ENCODE measurements around the gene GPR176. TPM values are rescaled to one million over a fixed set of nuclear protein-coding genes. Genes with fewer than 3 reads are reported as not detected.

Gene GPR176
- polyA plus RNA-seq, 1 of the 3 experiments (the other 2 are of a cell fraction), result 21.9 TPM

DNA sequence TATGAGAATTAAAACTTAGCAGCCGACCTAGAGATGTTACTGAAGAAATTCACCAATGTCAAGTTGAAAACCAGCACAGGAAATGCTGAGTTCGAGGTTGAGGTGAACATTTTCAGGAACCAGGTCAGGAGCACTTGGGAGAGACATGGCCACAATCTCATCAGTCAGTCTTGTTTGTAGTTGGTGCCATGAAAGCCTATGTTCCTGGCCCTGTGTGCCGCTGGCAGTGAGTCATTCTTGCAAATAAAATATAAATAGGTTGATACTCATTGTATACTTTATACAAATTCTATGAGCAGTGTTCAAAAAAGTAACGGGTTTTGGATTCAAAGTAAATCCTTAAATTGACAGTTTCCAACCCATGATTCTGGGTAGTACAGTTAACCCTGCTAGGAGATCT, 135.9 kb downstream of the GPR176 start:
- Histone ChIP-seq H3K36me3 (replicated peaks in 1 of 2; ENCODE audit: control insufficient read depth in 1 of 2, insufficient read depth in 2 of 2, low read length in 1 of 2) (no peaks in the 10 kb centered on the region), H3K4me1 (ENCODE audit: control insufficient read depth in 1 of 2, insufficient read depth in 2 of 2, low read depth in 1 of 2, low read length in 1 of 2) (peaks cover 16 to 20% of the 10 kb centered on the region in 2 experiments; a peak in 3 of 4 replicates), H4K20me1 (ENCODE audit: insufficient read depth) (no peaks in the 10 kb centered on the region), H3K27ac (ENCODE audit: low read depth in 2 of 2, low read length in 1 of 2) (peak overlapping the region in 1 of 2 experiments; percentile 87; a peak in 2 of 4 replicates), H3K79me2 (ENCODE audit: insufficient read depth) (peaks cover 25% of the 10 kb centered on the region), H3K9ac (peak overlapping the region; percentile 79), H2AFZ (ENCODE audit: low read depth) (no peak overlapping the region), H3K27me3 (ENCODE audit: insufficient read depth) (no peaks in the 10 kb centered on the region), H3F3A (replicated peaks; ENCODE audit: insufficient read depth) (peaks cover 36% of the 10 kb centered on the region), H3K9me2 (no peaks in the 10 kb centered on the region), H3K4me2 (peak overlapping the region; percentile 91), H3K4me3 (ENCODE audit: low read depth in 2 of 2, low read length in 1 of 2) (peak overlapping the region; percentile 67 to 87; a peak in 3 of 4 replicates), H3K9me3 (no peaks in the 10 kb centered on the region)
- CTCF ChIA-PET, result interaction anchor here (1.0 to 2.6 kb wide), 3 partner anchors 22 to 490 kb away, joined by 5 to 8 read pairs (median 7); no protein-coding TSS in a partner anchor
- no peak for DNase-seq
- POLR2A ChIA-PET, result no interaction called here
- 56% methylated on average over 4 of the region's 4 CpGs for WGBS (ENCODE audit: low lambda C conversion rate)
- TF ChIP-seq FOSL2 (IDR thresholded peaks at IDR 0.05; ENCODE audit: borderline replicate concordance, low read depth) (peak; percentile 15; the same call in 1 of the 2 replicates), EP300 (IDR thresholded peaks at IDR 0.05; ENCODE audit: borderline replicate concordance in 1 of 2, low read depth in 1 of 2, low read length in 1 of 2) (no peak), TEAD4 (IDR thresholded peaks at IDR 0.05; ENCODE audit: borderline replicate concordance, insufficient read depth) (no peak), MEF2A (IDR thresholded peaks at IDR 0.05; ENCODE audit: borderline replicate concordance, low read depth) (no peak), ELF1 (IDR thresholded peaks at IDR 0.05) (no peak)
- TF ChIP-seq, protein P1, sequence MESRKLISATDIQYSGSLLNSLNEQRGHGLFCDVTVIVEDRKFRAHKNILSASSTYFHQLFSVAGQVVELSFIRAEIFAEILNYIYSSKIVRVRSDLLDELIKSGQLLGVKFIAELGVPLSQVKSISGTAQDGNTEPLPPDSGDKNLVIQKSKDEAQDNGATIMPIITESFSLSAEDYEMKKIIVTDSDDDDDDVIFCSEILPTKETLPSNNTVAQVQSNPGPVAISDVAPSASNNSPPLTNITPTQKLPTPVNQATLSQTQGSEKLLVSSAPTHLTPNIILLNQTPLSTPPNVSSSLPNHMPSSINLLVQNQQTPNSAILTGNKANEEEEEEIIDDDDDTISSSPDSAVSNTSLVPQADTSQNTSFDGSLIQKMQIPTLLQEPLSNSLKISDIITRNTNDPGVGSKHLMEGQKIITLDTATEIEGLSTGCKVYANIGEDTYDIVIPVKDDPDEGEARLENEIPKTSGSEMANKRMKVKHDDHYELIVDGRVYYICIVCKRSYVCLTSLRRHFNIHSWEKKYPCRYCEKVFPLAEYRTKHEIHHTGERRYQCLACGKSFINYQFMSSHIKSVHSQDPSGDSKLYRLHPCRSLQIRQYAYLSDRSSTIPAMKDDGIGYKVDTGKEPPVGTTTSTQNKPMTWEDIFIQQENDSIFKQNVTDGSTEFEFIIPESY (IDR thresholded peaks at IDR 0.05; ENCODE audit: borderline replicate concordance, low read depth), result no peak

DNA sequence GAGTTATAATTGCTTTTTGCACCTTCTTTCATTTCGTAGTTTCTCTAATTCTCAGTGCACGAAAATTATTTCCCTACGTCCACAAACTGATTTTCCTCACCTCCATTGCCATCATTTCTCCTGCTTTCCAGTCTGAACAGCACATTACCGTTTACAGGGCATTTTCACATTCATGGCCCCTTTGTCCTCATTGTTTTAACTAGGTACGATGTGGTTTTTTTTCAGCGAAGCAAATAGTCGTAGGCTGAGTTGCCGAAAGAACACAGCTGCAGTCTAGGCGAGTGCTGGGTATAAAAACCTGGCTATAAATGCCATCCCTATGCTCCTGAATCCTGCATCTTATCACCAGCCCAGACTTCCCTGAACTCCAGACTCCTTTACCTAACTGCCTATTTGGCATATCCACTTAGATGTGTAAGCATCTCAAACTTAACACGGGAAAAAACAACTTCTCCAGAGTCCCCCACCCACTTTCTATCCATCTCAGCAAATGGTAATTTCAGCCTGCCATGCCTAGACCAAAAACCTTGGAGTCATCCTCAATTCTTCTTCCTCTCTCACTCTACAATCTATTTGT, 136.7 kb downstream of the GPR176 start:
- peak overlapping the region; percentile 87 to 95 for H3K27ac ChIP-seq (ENCODE audit: low read depth in 2 of 2, low read length in 1 of 2)
- WGBS (ENCODE audit: low lambda C conversion rate), result 2% methylated on average over 10 of the region's 10 CpGs
- H3K4me1 ChIP-seq (ENCODE audit: control insufficient read depth in 1 of 2, insufficient read depth in 2 of 2, low read depth in 1 of 2, low read length in 1 of 2), result peaks cover 9 to 16% of the 10 kb centered on the region in 2 experiments; a peak in 2 of 4 replicates
- H3K4me3 ChIP-seq (ENCODE audit: low read depth in 2 of 2, low read length in 1 of 2), result peak overlapping the region; percentile 67 to 87
- peak overlapping the region; percentile 71 for H2AFZ ChIP-seq (ENCODE audit: low read depth)
- ChIA-PET CTCF (interaction anchor here (0.5 to 2.6 kb wide), 7 partner anchors 26 to 491 kb away, joined by 3 to 7 read pairs (median 3); partner anchors contain the start of genes BMF and EIF2AK4), POLR2A (interaction anchor here (1.2 to 1.8 kb wide), 3 partner anchors 98 to 150 kb away, joined by 3 to 6 read pairs (median 3); partner anchors contain the start of gene EIF2AK4)
- no peaks in the 10 kb centered on the region for H3K9me2 ChIP-seq
- H3K27me3 ChIP-seq (ENCODE audit: insufficient read depth), result no peaks in the 10 kb centered on the region
- H3K36me3 ChIP-seq (replicated peaks in 1 of 2; ENCODE audit: control insufficient read depth in 1 of 2, insufficient read depth in 2 of 2, low read length in 1 of 2), result no peaks in the 10 kb centered on the region
- H3K79me2 ChIP-seq (ENCODE audit: insufficient read depth), result peaks cover 25% of the 10 kb centered on the region
- DNase-seq, result no peak
- H3K9ac ChIP-seq, result peak overlapping the region; percentile 79
- no peaks in the 10 kb centered on the region for H3K9me3 ChIP-seq
- peak overlapping the region; percentile 91 for H3K4me2 ChIP-seq
- no peaks in the 10 kb centered on the region for H4K20me1 ChIP-seq (ENCODE audit: insufficient read depth)
- peaks cover 31% of the 10 kb centered on the region for H3F3A ChIP-seq (replicated peaks; ENCODE audit: insufficient read depth)
- TF ChIP-seq CHD2 (IDR thresholded peaks at IDR 0.05; ENCODE audit: low read length, partially characterized antibody) (no peak), FOXM1 (IDR thresholded peaks at IDR 0.05; ENCODE audit: low read depth) (no peak), NRF1 (IDR thresholded peaks at IDR 0.05; ENCODE audit: low read depth, low read length) (no peak), NFIC (IDR thresholded peaks at IDR 0.05; ENCODE audit: borderline replicate concordance) (no peak), USF1 (IDR thresholded peaks at IDR 0.05; ENCODE audit: borderline replicate concordance, low read depth) (no peak), RAD21 (IDR thresholded peaks at IDR 0.05; ENCODE audit: low read length) (no peak), EZH2phosphoT487 (IDR thresholded peaks at IDR 0.05; ENCODE audit: borderline replicate concordance, low read depth) (no peak), REST (IDR thresholded peaks at IDR 0.05; ENCODE audit: low read depth, low read length) (no peak), POLR2AphosphoS5 (IDR thresholded peaks at IDR 0.05; ENCODE audit: low read depth, low read length) (no peak), MEF2A (IDR thresholded peaks at IDR 0.05; ENCODE audit: borderline replicate concordance, low read depth) (no peak)
- TF ChIP-seq, protein P2, sequence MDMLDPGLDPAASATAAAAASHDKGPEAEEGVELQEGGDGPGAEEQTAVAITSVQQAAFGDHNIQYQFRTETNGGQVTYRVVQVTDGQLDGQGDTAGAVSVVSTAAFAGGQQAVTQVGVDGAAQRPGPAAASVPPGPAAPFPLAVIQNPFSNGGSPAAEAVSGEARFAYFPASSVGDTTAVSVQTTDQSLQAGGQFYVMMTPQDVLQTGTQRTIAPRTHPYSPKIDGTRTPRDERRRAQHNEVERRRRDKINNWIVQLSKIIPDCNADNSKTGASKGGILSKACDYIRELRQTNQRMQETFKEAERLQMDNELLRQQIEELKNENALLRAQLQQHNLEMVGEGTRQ (IDR thresholded peaks at IDR 0.05; ENCODE audit: borderline replicate concordance, low read depth, low read length), result no peak

All from SK-N-SH (cell line).